ENCODE data around the gene CHAD.

GRCh38 chr17:50476545-50477315, 8.1 kb upstream of the CHAD start:
- TF ChIP-seq POLR2AphosphoS5 (IDR thresholded peaks at IDR 0.05) (no peak), EP300 (IDR thresholded peaks at IDR 0.05) (no peak), POLR2A (IDR thresholded peaks at IDR 0.05) (no peak)
- TF ChIP-seq, protein P1, sequence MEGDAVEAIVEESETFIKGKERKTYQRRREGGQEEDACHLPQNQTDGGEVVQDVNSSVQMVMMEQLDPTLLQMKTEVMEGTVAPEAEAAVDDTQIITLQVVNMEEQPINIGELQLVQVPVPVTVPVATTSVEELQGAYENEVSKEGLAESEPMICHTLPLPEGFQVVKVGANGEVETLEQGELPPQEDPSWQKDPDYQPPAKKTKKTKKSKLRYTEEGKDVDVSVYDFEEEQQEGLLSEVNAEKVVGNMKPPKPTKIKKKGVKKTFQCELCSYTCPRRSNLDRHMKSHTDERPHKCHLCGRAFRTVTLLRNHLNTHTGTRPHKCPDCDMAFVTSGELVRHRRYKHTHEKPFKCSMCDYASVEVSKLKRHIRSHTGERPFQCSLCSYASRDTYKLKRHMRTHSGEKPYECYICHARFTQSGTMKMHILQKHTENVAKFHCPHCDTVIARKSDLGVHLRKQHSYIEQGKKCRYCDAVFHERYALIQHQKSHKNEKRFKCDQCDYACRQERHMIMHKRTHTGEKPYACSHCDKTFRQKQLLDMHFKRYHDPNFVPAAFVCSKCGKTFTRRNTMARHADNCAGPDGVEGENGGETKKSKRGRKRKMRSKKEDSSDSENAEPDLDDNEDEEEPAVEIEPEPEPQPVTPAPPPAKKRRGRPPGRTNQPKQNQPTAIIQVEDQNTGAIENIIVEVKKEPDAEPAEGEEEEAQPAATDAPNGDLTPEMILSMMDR (IDR thresholded peaks at IDR 0.05) = no peak
